ENCODE measurements around the gene SCNN1A. TPM values are rescaled to one million over a fixed set of nuclear protein-coding genes. Genes with fewer than 3 reads are reported as not detected.

Gene SCNN1A
- total RNA-seq, 2 experiments from 2014 or later: 1.1 to 2.0 TPM

DNA sequence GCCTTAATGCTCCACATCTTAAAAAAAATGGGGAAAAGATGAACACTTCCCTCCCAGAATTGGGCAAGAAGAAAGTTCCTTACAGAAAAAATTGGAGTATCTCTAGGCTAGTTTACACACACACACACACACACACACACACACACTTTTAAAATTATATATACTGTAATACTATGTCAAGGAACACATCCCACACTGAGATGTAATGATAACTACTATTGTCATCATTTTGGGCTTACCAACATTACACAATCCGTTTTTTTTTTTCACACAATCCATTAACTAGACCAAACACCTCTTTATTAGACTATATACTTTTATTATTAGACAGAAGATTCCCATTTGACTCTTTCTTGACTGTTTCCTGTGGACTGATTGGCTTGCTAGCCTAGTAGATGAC is 11.1 kb upstream of the SCNN1A start:
- Histone ChIP-seq H3K9me3 (ENCODE audit: control insufficient read depth in 1 of 2, insufficient read depth in 1 of 2, low read length in 2 of 2) (peaks cover 0 to 6% of the 10 kb centered on the region in 2 experiments), H3K27ac (ENCODE audit: low read depth in 1 of 2, low read length in 2 of 2) (no peak overlapping the region), H3K4me3 (ENCODE audit: low read length) (no peak overlapping the region), H3K4me1 (ENCODE audit: insufficient read depth, low read length) (peaks cover 14% of the 10 kb centered on the region), H3K27me3 (ENCODE audit: control insufficient read depth in 1 of 2, insufficient read depth in 2 of 2, low read length in 2 of 2) (peaks cover 12 to 15% of the 10 kb centered on the region in 2 experiments), H3K36me3 (ENCODE audit: insufficient read depth, low read length) (no peaks in the 10 kb centered on the region)
- ChIA-PET POLR2A (no interaction called here), CTCF (no interaction called here)
- Mint-ChIP-seq H3K4me1 (ENCODE audit: low read depth) (peaks cover 4% of the 10 kb centered on the region), H3K27ac (no peak overlapping the region), H3K4me3 (no peak overlapping the region), H3K9me3 (no peaks in the 10 kb centered on the region), H3K27me3 (peaks cover 24% of the 10 kb centered on the region), H3K36me3 (ENCODE audit: low read depth) (no peaks in the 10 kb centered on the region)
- no peak for ATAC-seq (ENCODE audit: poor library complexity)
- TF ChIP-seq, protein P1, sequence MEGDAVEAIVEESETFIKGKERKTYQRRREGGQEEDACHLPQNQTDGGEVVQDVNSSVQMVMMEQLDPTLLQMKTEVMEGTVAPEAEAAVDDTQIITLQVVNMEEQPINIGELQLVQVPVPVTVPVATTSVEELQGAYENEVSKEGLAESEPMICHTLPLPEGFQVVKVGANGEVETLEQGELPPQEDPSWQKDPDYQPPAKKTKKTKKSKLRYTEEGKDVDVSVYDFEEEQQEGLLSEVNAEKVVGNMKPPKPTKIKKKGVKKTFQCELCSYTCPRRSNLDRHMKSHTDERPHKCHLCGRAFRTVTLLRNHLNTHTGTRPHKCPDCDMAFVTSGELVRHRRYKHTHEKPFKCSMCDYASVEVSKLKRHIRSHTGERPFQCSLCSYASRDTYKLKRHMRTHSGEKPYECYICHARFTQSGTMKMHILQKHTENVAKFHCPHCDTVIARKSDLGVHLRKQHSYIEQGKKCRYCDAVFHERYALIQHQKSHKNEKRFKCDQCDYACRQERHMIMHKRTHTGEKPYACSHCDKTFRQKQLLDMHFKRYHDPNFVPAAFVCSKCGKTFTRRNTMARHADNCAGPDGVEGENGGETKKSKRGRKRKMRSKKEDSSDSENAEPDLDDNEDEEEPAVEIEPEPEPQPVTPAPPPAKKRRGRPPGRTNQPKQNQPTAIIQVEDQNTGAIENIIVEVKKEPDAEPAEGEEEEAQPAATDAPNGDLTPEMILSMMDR (IDR thresholded peaks at IDR 0.05): no peak
- intact Hi-C loops (cut with DNase I, micrococcal nuclease): no loop called here
- DNase-seq: no peak

DNA sequence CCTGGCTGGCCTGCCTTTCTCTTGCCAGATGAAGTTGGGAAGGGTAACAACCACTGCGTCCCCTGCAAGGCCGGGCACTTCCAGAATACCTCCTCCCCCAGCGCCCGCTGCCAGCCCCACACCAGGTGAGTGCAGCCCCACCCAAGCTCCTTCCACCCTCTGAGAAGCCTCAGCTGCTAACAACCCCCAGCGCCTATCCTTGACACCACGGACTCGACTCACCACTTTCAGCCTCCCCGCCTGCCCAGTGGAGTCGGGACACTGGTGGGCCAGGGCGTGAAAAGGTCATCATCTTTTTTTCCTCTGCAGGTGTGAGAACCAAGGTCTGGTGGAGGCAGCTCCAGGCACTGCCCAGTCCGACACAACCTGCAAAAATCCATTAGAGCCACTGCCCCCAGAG is 10.7 kb upstream of the SCNN1A start:
- TF ChIP-seq, protein P1 (IDR thresholded peaks at IDR 0.05): no peak
- H3K4me1 ChIP-seq (ENCODE audit: insufficient read depth, low read length): peaks cover 14% of the 10 kb centered on the region
- Mint-ChIP-seq H3K27ac (no peak overlapping the region), H3K4me3 (no peak overlapping the region), H3K36me3 (ENCODE audit: low read depth) (no peaks in the 10 kb centered on the region), H3K27me3 (peaks cover 28% of the 10 kb centered on the region), H3K9me3 (no peaks in the 10 kb centered on the region), H3K4me1 (ENCODE audit: low read depth) (peaks cover 4% of the 10 kb centered on the region)
- no peak overlapping the region for H3K27ac ChIP-seq (ENCODE audit: low read depth in 1 of 2, low read length in 2 of 2)
- ChIA-PET POLR2A (no interaction called here), CTCF (no interaction called here)
- no peaks in the 10 kb centered on the region for H3K36me3 ChIP-seq (ENCODE audit: insufficient read depth, low read length)
- H3K9me3 ChIP-seq (ENCODE audit: control insufficient read depth in 1 of 2, insufficient read depth in 1 of 2, low read length in 2 of 2): peaks cover 0 to 6% of the 10 kb centered on the region in 2 experiments
- DNase-seq: no peak
- ATAC-seq (ENCODE audit: poor library complexity): no peak
- no peak overlapping the region for H3K4me3 ChIP-seq (ENCODE audit: low read length)
- intact Hi-C loops (cut with DNase I, micrococcal nuclease): no loop called here
- H3K27me3 ChIP-seq (ENCODE audit: control insufficient read depth in 1 of 2, insufficient read depth in 2 of 2, low read length in 2 of 2): peaks cover 12 to 15% of the 10 kb centered on the region in 2 experiments

DNA sequence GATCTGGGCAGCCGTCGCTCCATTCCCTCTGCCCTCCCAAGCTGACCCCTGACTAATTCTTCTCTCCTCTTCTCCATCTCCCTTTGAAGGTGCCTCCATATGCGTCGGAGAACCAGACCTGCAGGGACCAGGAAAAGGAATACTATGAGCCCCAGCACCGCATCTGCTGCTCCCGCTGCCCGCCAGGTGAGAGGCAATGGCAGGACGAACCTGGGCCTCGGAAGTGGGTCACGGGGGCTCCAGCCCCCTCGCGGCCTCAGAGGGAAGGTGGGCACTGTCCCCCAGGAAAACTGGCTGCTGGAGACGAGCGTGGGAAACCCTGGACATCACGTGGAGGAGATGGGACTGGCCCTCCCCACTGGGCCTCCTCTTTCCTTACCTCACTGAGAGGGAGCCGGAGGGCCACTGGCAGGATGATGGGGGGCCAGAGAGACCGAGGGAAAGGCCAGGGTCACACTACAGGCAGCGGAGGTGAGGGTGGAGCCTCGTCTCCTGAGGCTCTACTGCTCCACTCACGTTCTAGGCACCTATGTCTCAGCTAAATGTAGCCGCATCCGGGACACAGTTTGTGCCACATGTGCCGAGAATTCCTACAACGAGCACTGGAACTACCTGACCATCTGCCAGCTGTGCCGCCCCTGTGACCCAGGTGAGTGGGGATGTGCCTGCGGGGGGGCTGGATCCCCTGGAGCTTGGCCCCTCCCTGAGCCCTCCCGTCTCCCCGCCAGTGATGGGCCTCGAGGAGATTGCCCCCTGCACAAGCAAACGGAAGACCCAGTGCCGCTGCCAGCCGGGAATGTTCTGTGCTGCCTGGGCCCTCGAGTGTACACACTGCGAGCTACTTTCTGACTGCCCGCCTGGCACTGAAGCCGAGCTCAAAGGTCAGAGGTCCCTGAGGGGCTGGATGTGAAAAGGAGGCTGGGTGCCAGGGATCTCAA is 9.4 kb upstream of the SCNN1A start:
- Histone ChIP-seq H3K9me3 (ENCODE audit: control insufficient read depth in 1 of 2, insufficient read depth in 1 of 2, low read length in 2 of 2) (peaks cover 0 to 6% of the 10 kb centered on the region in 2 experiments), H3K27me3 (ENCODE audit: control insufficient read depth in 1 of 2, insufficient read depth in 2 of 2, low read length in 2 of 2) (peaks cover 12 to 15% of the 10 kb centered on the region in 2 experiments), H3K4me3 (ENCODE audit: low read length) (peak overlapping the region; percentile 35), H3K4me1 (ENCODE audit: insufficient read depth, low read length) (peaks cover 14% of the 10 kb centered on the region), H3K36me3 (ENCODE audit: insufficient read depth, low read length) (no peaks in the 10 kb centered on the region), H3K27ac (ENCODE audit: low read depth in 1 of 2, low read length in 2 of 2) (no peak overlapping the region)
- no peak overlapping the region for H3K27ac Mint-ChIP-seq
- no peaks in the 10 kb centered on the region for H3K9me3 Mint-ChIP-seq
- no peak overlapping the region for H3K4me3 Mint-ChIP-seq
- TF ChIP-seq, protein P1 (IDR thresholded peaks at IDR 0.05): no peak
- peaks cover 4% of the 10 kb centered on the region for H3K4me1 Mint-ChIP-seq (ENCODE audit: low read depth)
- DNase-seq (no peak), ATAC-seq (ENCODE audit: poor library complexity) (no peak)
- H3K36me3 Mint-ChIP-seq (ENCODE audit: low read depth): no peaks in the 10 kb centered on the region
- intact Hi-C loops (cut with DNase I, micrococcal nuclease): no loop called here
- ChIA-PET CTCF (interaction anchor here (1.2 kb wide), 1 partner anchor 49 kb away, joined by 3 read pairs; no protein-coding TSS in a partner anchor), POLR2A (no interaction called here)
- peaks cover 32% of the 10 kb centered on the region for H3K27me3 Mint-ChIP-seq
